Measurements from ENCODE around the gene TFF1.

Gene TFF1

GRCh38 chr21:42390696-42391095 is 24.4 kb upstream of the TFF1 start:
- Histone ChIP-seq H3K27ac (ENCODE audit: low read depth in 2 of 2, low read length in 2 of 2) (no peak overlapping the region), H3K9me3 (ENCODE audit: control insufficient read depth in 2 of 2, low read length in 2 of 2) (no peaks in the 10 kb centered on the region), H3K36me3 (ENCODE audit: control insufficient read depth in 2 of 2, insufficient read depth in 2 of 2, low read length in 2 of 2) (no peaks in the 10 kb centered on the region), H3K27me3 (ENCODE audit: control insufficient read depth in 2 of 2, insufficient read depth in 2 of 2, low read length in 2 of 2) (no peaks in the 10 kb centered on the region), H3K4me1 (ENCODE audit: control insufficient read depth in 2 of 2, insufficient read depth in 2 of 2, low read length in 2 of 2) (peaks cover 14 to 15% of the 10 kb centered on the region in 2 donors), H3K9ac (ENCODE audit: low read depth in 1 of 2, low read length in 2 of 2) (no peak overlapping the region), H3K4me3 (ENCODE audit: low read length in 2 of 2) (no peak overlapping the region)

DNA sequence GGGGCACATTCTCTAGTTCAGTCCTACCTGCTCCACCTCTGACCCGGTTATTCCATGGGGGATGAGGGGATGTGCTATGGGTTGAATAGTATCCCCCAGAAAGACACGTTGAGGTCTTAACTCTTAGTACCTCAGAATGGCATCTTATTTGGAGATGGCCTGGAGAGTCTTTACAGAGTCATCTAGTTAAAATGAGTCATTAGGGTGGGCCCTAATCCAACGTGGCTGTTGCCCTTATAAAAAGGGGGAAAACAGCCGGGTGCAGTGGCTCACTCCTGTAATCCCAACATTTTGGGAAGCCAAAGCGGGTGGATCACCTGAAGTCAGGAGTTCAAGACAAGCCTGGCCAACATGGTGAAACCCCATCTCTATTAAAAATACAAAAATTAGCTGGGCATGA is 23.9 kb upstream of the TFF1 start:
- Histone ChIP-seq H3K4me3 (ENCODE audit: low read length in 2 of 2) (no peak overlapping the region), H3K27me3 (ENCODE audit: control insufficient read depth in 2 of 2, insufficient read depth in 2 of 2, low read length in 2 of 2) (no peaks in the 10 kb centered on the region), H3K9ac (ENCODE audit: low read depth in 1 of 2, low read length in 2 of 2) (no peak overlapping the region), H3K36me3 (ENCODE audit: control insufficient read depth in 2 of 2, insufficient read depth in 2 of 2, low read length in 2 of 2) (no peaks in the 10 kb centered on the region), H3K9me3 (ENCODE audit: control insufficient read depth in 2 of 2, low read length in 2 of 2) (no peaks in the 10 kb centered on the region), H3K4me1 (ENCODE audit: control insufficient read depth in 2 of 2, insufficient read depth in 2 of 2, low read length in 2 of 2) (peaks cover 15 to 19% of the 10 kb centered on the region in 2 donors), H3K27ac (ENCODE audit: low read depth in 2 of 2, low read length in 2 of 2) (no peak overlapping the region)

DNA sequence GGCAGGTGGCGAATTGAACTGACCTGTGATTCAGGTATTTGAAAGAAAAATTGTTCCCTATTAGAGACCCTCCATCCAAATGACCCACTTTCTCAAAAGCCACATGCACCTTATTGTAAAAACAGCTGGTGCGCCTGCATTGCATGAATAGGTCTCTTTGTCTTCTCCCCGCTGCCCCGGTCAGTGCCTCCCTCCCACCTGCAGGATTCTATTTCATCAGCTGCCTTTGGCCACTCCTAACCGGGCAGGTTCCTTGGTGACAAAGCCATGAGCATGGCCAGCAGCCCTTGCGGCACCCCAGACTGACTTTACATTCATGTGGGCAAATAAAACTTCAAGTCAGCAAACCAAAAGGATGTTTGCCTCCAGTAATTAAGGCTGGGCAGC is 23.1 kb upstream of the TFF1 start:
- peak overlapping the region; percentile 40 to 55 for H3K27ac ChIP-seq (ENCODE audit: low read depth in 2 of 2, low read length in 2 of 2)
- H3K36me3 ChIP-seq (ENCODE audit: control insufficient read depth in 2 of 2, insufficient read depth in 2 of 2, low read length in 2 of 2): no peaks in the 10 kb centered on the region
- H3K9me3 ChIP-seq (ENCODE audit: control insufficient read depth in 2 of 2, low read length in 2 of 2): no peaks in the 10 kb centered on the region
- H3K9ac ChIP-seq (ENCODE audit: low read depth in 1 of 2, low read length in 2 of 2): peak overlapping the region in 1 of 2 donors; percentile 40
- peak overlapping the region; percentile 0 to 43 for H3K4me3 ChIP-seq (ENCODE audit: low read length in 2 of 2)
- H3K4me1 ChIP-seq (ENCODE audit: control insufficient read depth in 2 of 2, insufficient read depth in 2 of 2, low read length in 2 of 2): peaks cover 17 to 25% of the 10 kb centered on the region in 2 donors
- no peaks in the 10 kb centered on the region for H3K27me3 ChIP-seq (ENCODE audit: control insufficient read depth in 2 of 2, insufficient read depth in 2 of 2, low read length in 2 of 2)

DNA sequence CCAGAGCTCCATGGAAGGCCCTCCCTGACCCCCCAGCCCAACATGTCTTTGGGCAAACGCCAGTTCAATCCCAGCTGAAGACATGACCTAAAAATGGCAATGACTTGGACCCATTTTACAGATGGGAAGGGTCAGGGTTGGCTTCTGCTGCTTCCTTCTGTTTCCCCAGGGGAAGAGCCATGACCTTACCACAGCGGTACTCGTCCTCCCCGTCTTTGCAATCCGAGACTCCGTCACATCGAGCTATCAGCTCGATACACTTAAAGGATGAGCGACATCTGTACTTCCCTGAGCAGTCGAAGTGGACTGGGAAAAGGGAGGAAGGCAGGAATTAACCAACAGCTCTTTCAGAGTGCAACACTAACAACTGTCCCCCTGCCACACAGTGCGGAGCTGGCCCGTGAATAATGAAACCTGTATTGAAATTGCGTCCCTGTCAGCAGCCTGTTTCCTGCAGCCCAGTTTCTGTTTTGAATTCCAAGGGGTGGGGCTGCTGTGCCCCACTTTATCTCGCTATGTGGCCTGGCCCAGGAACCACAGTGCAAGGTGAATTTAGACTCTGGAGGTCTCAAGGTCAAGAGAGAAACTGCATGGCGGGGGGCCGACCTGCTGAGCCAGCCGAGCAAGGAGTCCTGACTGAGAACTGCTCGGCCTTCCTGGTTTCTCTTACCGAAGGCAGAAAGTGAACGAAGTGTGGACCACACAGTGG is 22.6 kb upstream of the TFF1 start:
- no peaks in the 10 kb centered on the region for H3K9me3 ChIP-seq (ENCODE audit: control insufficient read depth in 2 of 2, low read length in 2 of 2)
- H3K27me3 ChIP-seq (ENCODE audit: control insufficient read depth in 2 of 2, insufficient read depth in 2 of 2, low read length in 2 of 2): no peaks in the 10 kb centered on the region
- H3K27ac ChIP-seq (ENCODE audit: low read depth in 2 of 2, low read length in 2 of 2): peak overlapping the region; percentile 40 to 55
- peaks cover 21 to 30% of the 10 kb centered on the region in 2 donors for H3K4me1 ChIP-seq (ENCODE audit: control insufficient read depth in 2 of 2, insufficient read depth in 2 of 2, low read length in 2 of 2)
- H3K4me3 ChIP-seq (ENCODE audit: low read length in 2 of 2): peak overlapping the region; percentile 0 to 43
- peak overlapping the region in 1 of 2 donors; percentile 40 for H3K9ac ChIP-seq (ENCODE audit: low read depth in 1 of 2, low read length in 2 of 2)
- no peaks in the 10 kb centered on the region for H3K36me3 ChIP-seq (ENCODE audit: control insufficient read depth in 2 of 2, insufficient read depth in 2 of 2, low read length in 2 of 2)

- H3K4me1 ChIP-seq (ENCODE audit: control insufficient read depth in 2 of 2, insufficient read depth in 2 of 2, low read length in 2 of 2): peaks cover 21 to 35% of the 10 kb centered on the region in 2 donors
- no peak overlapping the region for H3K27ac ChIP-seq (ENCODE audit: low read depth in 2 of 2, low read length in 2 of 2)
- no peaks in the 10 kb centered on the region for H3K27me3 ChIP-seq (ENCODE audit: control insufficient read depth in 2 of 2, insufficient read depth in 2 of 2, low read length in 2 of 2)
- no peaks in the 10 kb centered on the region for H3K36me3 ChIP-seq (ENCODE audit: control insufficient read depth in 2 of 2, insufficient read depth in 2 of 2, low read length in 2 of 2)
- no peak overlapping the region for H3K9ac ChIP-seq (ENCODE audit: low read depth in 1 of 2, low read length in 2 of 2)
- no peaks in the 10 kb centered on the region for H3K9me3 ChIP-seq (ENCODE audit: control insufficient read depth in 2 of 2, low read length in 2 of 2)
- no peak overlapping the region for H3K4me3 ChIP-seq (ENCODE audit: low read length in 2 of 2)
These were observed 21.6 kb upstream of the TFF1 start for GRCh38 chr21:42387843-42388340.

GRCh38 chr21:42387164-42387563 is 20.8 kb upstream of the TFF1 start:
- H3K9me3 ChIP-seq (ENCODE audit: control insufficient read depth in 2 of 2, low read length in 2 of 2): peaks cover 0 to 2% of the 10 kb centered on the region in 2 donors
- no peak overlapping the region for H3K27ac ChIP-seq (ENCODE audit: low read depth in 2 of 2, low read length in 2 of 2)
- no peak overlapping the region for H3K9ac ChIP-seq (ENCODE audit: low read depth in 1 of 2, low read length in 2 of 2)
- H3K27me3 ChIP-seq (ENCODE audit: control insufficient read depth in 2 of 2, insufficient read depth in 2 of 2, low read length in 2 of 2): no peaks in the 10 kb centered on the region
- H3K36me3 ChIP-seq (ENCODE audit: control insufficient read depth in 2 of 2, insufficient read depth in 2 of 2, low read length in 2 of 2): no peaks in the 10 kb centered on the region
- peaks cover 21 to 35% of the 10 kb centered on the region in 2 donors for H3K4me1 ChIP-seq (ENCODE audit: control insufficient read depth in 2 of 2, insufficient read depth in 2 of 2, low read length in 2 of 2)
- H3K4me3 ChIP-seq (ENCODE audit: low read length in 2 of 2): no peak overlapping the region

DNA sequence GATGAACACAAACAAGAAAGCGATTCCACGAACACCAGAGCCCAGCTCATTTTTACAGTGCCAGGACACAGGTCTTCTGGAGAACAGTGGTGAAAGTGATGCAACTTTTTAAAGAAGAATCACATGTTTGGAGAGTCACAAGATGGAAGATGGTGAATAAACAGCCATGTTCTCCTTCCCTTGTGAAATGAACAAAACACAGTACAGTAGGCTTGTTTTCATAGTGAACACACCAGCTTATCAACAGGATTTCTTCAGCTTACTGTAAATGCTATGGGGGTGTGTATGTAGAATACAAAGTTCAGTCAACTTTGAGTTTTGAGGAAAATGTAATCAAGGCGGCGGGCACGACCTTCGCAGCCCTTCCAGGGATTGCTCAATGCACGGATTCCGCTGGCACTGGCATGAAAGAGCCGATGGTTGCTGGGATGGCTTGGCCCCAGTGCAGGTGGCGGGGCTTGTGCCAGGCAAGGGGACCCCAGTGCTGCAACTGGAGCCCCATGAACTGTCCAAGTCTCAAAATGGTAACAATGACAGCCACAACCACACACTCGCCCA is 19.8 kb upstream of the TFF1 start:
- Histone ChIP-seq H3K36me3 (ENCODE audit: control insufficient read depth in 2 of 2, insufficient read depth in 2 of 2, low read length in 2 of 2) (no peaks in the 10 kb centered on the region), H3K27me3 (ENCODE audit: control insufficient read depth in 2 of 2, insufficient read depth in 2 of 2, low read length in 2 of 2) (no peaks in the 10 kb centered on the region), H3K9me3 (ENCODE audit: control insufficient read depth in 2 of 2, low read length in 2 of 2) (peaks cover 0 to 4% of the 10 kb centered on the region in 2 donors), H3K4me3 (ENCODE audit: low read length in 2 of 2) (no peak overlapping the region), H3K4me1 (ENCODE audit: control insufficient read depth in 2 of 2, insufficient read depth in 2 of 2, low read length in 2 of 2) (peaks cover 21 to 35% of the 10 kb centered on the region in 2 donors), H3K9ac (ENCODE audit: low read depth in 1 of 2, low read length in 2 of 2) (no peak overlapping the region), H3K27ac (ENCODE audit: low read depth in 2 of 2, low read length in 2 of 2) (peak overlapping the region; percentile 46 to 74)

DNA sequence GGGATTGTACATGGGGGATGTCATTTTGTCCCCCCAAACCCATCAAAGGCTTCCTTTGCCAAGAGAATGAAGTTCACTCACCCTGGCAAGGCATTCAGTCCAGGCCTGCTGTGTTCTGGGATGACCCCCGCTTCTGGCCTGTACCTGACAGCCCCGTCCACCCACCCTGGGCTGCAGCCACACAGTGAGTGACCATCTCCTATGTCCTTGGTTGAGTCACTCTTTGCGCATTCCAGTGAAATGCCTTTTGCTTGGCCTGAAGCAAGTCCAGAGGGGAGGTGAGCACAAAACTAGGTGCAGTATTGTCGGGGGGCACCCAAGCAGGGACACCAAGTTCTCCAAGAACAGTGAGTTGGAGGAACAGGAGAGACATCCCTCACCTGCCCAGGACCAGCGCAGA is 19.3 kb upstream of the TFF1 start:
- Histone ChIP-seq H3K27me3 (ENCODE audit: control insufficient read depth in 2 of 2, insufficient read depth in 2 of 2, low read length in 2 of 2) (no peaks in the 10 kb centered on the region), H3K9me3 (ENCODE audit: control insufficient read depth in 2 of 2, low read length in 2 of 2) (peaks cover 0 to 4% of the 10 kb centered on the region in 2 donors), H3K36me3 (ENCODE audit: control insufficient read depth in 2 of 2, insufficient read depth in 2 of 2, low read length in 2 of 2) (no peaks in the 10 kb centered on the region), H3K4me3 (ENCODE audit: low read length in 2 of 2) (no peak overlapping the region), H3K9ac (ENCODE audit: low read depth in 1 of 2, low read length in 2 of 2) (no peak overlapping the region), H3K4me1 (ENCODE audit: control insufficient read depth in 2 of 2, insufficient read depth in 2 of 2, low read length in 2 of 2) (peaks cover 21 to 35% of the 10 kb centered on the region in 2 donors), H3K27ac (ENCODE audit: low read depth in 2 of 2, low read length in 2 of 2) (peak overlapping the region; percentile 46 to 74)

DNA sequence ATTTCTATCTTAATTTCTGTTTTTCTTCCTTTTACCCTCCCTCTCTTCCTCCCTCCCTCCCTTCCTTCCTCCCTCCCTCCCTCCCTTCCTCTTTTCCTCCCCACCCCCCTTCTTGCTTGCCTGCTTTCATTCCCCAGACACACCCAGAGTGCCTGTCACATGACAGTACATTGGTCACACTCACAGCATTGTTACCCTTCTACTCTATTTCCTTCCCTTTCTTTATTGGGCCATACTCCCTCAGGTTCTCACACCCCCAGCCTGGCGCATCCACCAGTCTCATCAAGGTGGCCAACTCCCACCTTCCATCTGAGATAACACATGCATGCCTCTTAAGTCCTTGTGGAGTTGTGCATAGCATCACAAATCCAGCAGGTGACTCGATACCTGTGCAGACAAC is 18.7 kb upstream of the TFF1 start:
- H3K9me3 ChIP-seq (ENCODE audit: control insufficient read depth in 2 of 2, low read length in 2 of 2): peaks cover 0 to 4% of the 10 kb centered on the region in 2 donors
- H3K27me3 ChIP-seq (ENCODE audit: control insufficient read depth in 2 of 2, insufficient read depth in 2 of 2, low read length in 2 of 2): no peaks in the 10 kb centered on the region
- peaks cover 21 to 35% of the 10 kb centered on the region in 2 donors for H3K4me1 ChIP-seq (ENCODE audit: control insufficient read depth in 2 of 2, insufficient read depth in 2 of 2, low read length in 2 of 2)
- H3K9ac ChIP-seq (ENCODE audit: low read depth in 1 of 2, low read length in 2 of 2): no peak overlapping the region
- H3K27ac ChIP-seq (ENCODE audit: low read depth in 2 of 2, low read length in 2 of 2): peak overlapping the region; percentile 46 to 85
- H3K4me3 ChIP-seq (ENCODE audit: low read length in 2 of 2): no peak overlapping the region
- H3K36me3 ChIP-seq (ENCODE audit: control insufficient read depth in 2 of 2, insufficient read depth in 2 of 2, low read length in 2 of 2): no peaks in the 10 kb centered on the region

DNA sequence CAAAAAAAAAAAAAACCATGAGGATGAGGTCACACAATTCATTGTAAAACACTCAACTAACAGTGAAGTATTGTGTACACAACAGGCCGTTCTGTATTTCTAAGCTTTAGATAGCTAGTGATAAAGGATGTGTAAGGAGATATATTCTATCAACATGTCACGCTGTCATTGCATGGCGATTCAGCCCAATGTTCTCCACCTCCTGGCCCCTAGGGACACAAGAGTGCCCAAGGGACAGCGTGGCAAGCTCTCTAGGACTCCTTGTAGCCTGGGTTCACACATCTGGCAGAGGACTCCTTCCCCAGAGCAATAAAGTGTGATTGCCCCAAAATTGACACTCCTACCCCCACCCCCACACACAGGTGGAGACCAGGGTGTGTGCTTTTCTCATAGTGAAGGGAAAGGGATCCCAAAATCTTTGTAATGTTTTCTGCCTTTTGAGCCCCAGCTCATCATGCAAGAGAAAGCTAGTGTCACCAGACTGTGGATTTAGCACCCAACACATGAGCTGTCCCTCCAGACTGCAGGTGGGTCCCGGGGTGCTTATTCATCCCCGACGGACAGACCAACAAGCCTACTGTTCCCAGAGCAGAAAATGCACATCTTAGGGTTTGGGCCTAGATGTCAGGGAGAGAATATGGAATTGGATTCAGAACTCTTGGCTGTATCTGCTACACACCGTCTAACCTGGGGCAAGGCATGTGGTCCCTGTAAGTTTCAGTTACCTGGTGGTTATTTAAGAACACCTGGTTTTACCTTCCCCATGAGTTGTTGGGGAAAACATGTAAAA is 18.0 kb upstream of the TFF1 start:
- H3K4me1 ChIP-seq (ENCODE audit: control insufficient read depth in 2 of 2, insufficient read depth in 2 of 2, low read length in 2 of 2): peaks cover 16 to 30% of the 10 kb centered on the region in 2 donors
- H3K9ac ChIP-seq (ENCODE audit: low read depth in 1 of 2, low read length in 2 of 2): peak overlapping the region in 1 of 2 donors; percentile 50
- no peaks in the 10 kb centered on the region for H3K36me3 ChIP-seq (ENCODE audit: control insufficient read depth in 2 of 2, insufficient read depth in 2 of 2, low read length in 2 of 2)
- H3K9me3 ChIP-seq (ENCODE audit: control insufficient read depth in 2 of 2, low read length in 2 of 2): peaks cover 0 to 4% of the 10 kb centered on the region in 2 donors
- H3K27me3 ChIP-seq (ENCODE audit: control insufficient read depth in 2 of 2, insufficient read depth in 2 of 2, low read length in 2 of 2): no peaks in the 10 kb centered on the region
- peak overlapping the region; percentile 72 to 85 for H3K27ac ChIP-seq (ENCODE audit: low read depth in 2 of 2, low read length in 2 of 2)
- no peak overlapping the region for H3K4me3 ChIP-seq (ENCODE audit: low read length in 2 of 2)

All from mucosa of rectum (tissue), 2 donors.